NB4 (cell line): ENCODE results near the gene GRAMD2B.
"Not testable (repeated sequence)": the region's sequence is repeated elsewhere in the genome, so short reads cannot be mapped to it uniquely, and the experiment has no call there.

ENCODE experiments used
- DNase-seq: peaks from one replicate; pipeline ENCODE4 v3.0.0; 2010; ENCODE audit warnings: low read depth
- H3K4me3 ChIP-seq: one replicate; pipeline ENCODE4 v1.5.1; 2011; ENCODE audit warnings: mild to moderate bottlenecking, low read depth, low read length, moderate library complexity
- CTCF ChIP-seq: IDR thresholded peaks from one replicate; pipeline ENCODE4 v1.5.1; 2012; ENCODE audit warnings: low read depth, low read length
- MYC ChIP-seq: IDR thresholded peaks from 2 replicates; pipeline ENCODE4 v1.6.1; 2011; ENCODE audit warnings: low read depth, low read length
- POLR2A ChIP-seq: IDR thresholded peaks from 2 replicates; pipeline ENCODE4 v1.6.1; 2011; ENCODE audit warnings: mild to moderate bottlenecking; ENCODE audit not compliant: insufficient read length; ENCODE audit errors: extremely low read depth
- TF ChIP-seq, protein P1 (sequence below): IDR thresholded peaks from 2 replicates; pipeline ENCODE4 v1.6.1; 2011; ENCODE audit warnings: low read depth, low read length

GRAMD2B gene

GRCh38 chr5:126391386-126391785, 31.8 kb upstream of the GRAMD2B start:
- DNase-seq: no peak
- no peak overlapping the region for H3K4me3 ChIP-seq
- TF ChIP-seq MYC (no peak), POLR2A (no peak), CTCF (no peak)
- TF ChIP-seq, protein P1, sequence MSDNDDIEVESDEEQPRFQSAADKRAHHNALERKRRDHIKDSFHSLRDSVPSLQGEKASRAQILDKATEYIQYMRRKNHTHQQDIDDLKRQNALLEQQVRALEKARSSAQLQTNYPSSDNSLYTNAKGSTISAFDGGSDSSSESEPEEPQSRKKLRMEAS: no peak

DNA sequence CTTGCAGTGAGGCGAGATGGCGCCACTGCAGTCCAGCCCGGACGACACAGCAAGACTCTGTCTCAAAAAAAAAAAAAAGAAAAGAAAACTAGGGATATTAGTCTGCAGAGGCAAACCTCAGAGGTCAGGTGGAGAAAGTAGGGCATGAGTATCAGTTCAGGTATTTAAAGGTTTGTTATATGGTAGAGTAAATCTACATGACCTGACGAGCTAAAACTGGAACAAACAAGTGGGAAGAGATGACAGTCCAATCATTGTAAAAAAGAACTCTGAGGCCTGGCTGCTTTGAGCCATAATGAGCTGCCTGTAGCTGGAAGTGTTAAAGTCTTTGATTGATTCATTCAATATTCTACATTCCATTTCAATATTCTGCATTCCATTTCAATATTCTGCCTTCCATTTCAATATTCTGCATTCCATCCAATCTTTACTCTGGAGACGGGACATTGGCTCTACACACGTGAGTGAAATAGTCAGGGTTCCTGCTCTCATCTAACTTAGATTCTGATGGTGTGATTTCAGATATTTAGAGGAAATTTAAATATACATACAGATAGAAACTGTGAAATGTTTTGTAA, 28.9 kb upstream of the GRAMD2B start:
- no peak for DNase-seq
- no peak overlapping the region for H3K4me3 ChIP-seq
- TF ChIP-seq CTCF (no peak), POLR2A (no peak), MYC (no peak)
- TF ChIP-seq, protein P1: no peak

GRCh38 chr5:126395198-126395597, 28.0 kb upstream of the GRAMD2B start:
- no peak for TF ChIP-seq MYC
- TF ChIP-seq POLR2A: no peak
- TF ChIP-seq CTCF: no peak
- TF ChIP-seq, protein P1: no peak
- no peak for DNase-seq
- H3K4me3 ChIP-seq: no peak overlapping the region

- no peak for TF ChIP-seq POLR2A
- no peak for TF ChIP-seq MYC
- no peak for TF ChIP-seq CTCF
- TF ChIP-seq, protein P1: no peak
- DNase-seq: no peak
- H3K4me3 ChIP-seq: no peak overlapping the region
These were observed 27.6 kb upstream of the GRAMD2B start for GRCh38 chr5:126395605-126396004.

- not testable (repeated sequence) for H3K4me3 ChIP-seq, DNase-seq
These were observed 26.5 kb upstream of the GRAMD2B start for GRCh38 chr5:126396721-126397120.

DNA sequence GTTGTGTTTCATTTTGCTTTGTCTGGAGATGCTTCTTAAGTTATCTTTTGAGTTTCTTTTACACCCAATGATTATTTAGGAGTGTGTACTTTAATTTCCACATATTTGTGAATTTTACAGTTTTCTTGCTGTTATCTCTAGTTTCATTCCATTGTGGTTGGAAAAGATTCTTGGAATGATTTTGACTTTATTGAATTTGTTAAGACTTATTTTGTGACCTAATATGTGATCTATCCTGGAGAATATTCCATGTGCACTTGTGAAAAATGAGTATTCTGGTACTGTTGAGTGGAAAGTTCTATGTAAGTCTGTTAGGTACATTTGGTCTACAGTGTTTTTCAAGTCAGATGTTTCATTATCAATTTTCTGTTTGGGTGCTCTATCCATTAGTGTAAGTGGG, 24.4 kb upstream of the GRAMD2B start:
- DNase-seq: no peak
- H3K4me3 ChIP-seq: no peak overlapping the region
- TF ChIP-seq, protein P1: no peak
- TF ChIP-seq POLR2A: no peak
- TF ChIP-seq MYC: no peak
- no peak for TF ChIP-seq CTCF
